Activated CD4-positive, alpha-beta T cell treated with anti-CD3 and anti-CD28 coated beads for 36 hours (primary cell): Measurements from ENCODE around the gene SULT2A1. TPM values are rescaled to one million over a fixed set of nuclear protein-coding genes. Genes with fewer than 3 reads are reported as not detected.

Experiments used
- ATAC-seq: fragments of 200-7000 bp; cut with Tn5 transposase; one replicate; pipeline ENCODE4 v1.10.0; 2021; ENCODE audit warnings: mild to moderate bottlenecking, moderate library complexity
- CTCF ChIA-PET: fragments of 350-600 bp; sonication (Branson Sonifier 250); formaldehyde crosslinking; loops from one replicate; lab custom pipeline; 2021; ENCODE audit warnings: antibody characterized with exemption; lab: Charles Lee
- POLR2A ChIA-PET: fragments of 350-600 bp; sonication (Branson Sonifier 250); formaldehyde crosslinking; loops from one replicate; lab custom pipeline; 2021; ENCODE audit warnings: antibody characterized with exemption, inconsistent platforms; lab: Charles Lee
- DNase-seq: peaks from one replicate; pipeline ENCODE4 v3.0.0-alpha.2; 2020
- H3K27ac Mint-ChIP-seq: one replicate; pipeline ENCODE4 v1.8.0; 2021; ENCODE audit warnings: mixed read lengths
- H3K27me3 Mint-ChIP-seq: one replicate; pipeline ENCODE4 v1.8.0; 2021; ENCODE audit warnings: mixed read lengths
- H3K36me3 Mint-ChIP-seq: one replicate; pipeline ENCODE4 v1.8.0; 2021; ENCODE audit warnings: low read depth, mixed read lengths
- H3K4me1 Mint-ChIP-seq: one replicate; pipeline ENCODE4 v1.8.0; 2021; ENCODE audit warnings: mixed read lengths
- H3K4me3 Mint-ChIP-seq: one replicate; pipeline ENCODE4 v1.8.0; 2021; ENCODE audit warnings: mild to moderate bottlenecking, moderate library complexity, mixed read lengths
- H3K9me3 Mint-ChIP-seq: one replicate; pipeline ENCODE4 v1.8.0; 2021; ENCODE audit warnings: low read depth, mixed read lengths
- intact Hi-C, 2 experiments: fragments of 100-400 bp; cut with DNase I in 1 of 2; cut with micrococcal nuclease in 1 of 2; formaldehyde crosslinking; loops; one replicate each; pipeline versions ENCODE4 v1.14.2 to v1.15.1; 2022 to 2024; cut with DNase I, micrococcal nuclease
- total RNA-seq, 2 experiments: library from RNA; stranded (reverse); gene quantifications; one replicate each; pipeline ENCODE4 v1.2.3, GENCODE V29; 2021

SULT2A1 gene
- total RNA-seq, 2 experiments from 2014 or later = not detected

DNA sequence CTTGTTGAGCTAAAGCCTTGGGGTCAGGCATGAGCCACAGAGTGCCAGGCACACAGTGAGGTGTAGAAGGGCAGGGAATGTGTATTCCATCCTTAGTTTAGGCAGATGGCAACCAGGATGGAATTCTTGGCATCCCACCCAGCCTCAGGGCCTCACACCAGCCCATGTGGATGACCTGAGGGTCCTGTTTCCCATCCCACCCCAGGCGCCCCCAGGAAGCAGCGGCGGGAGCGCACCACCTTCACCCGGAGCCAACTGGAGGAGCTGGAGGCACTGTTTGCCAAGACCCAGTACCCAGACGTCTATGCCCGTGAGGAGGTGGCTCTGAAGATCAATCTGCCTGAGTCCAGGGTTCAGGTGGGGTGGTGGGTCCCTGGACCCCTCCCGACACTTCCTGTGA is 50.1 kb downstream of the SULT2A1 start:
- DNase-seq (no peak), ATAC-seq (no peak)
- Mint-ChIP-seq H3K4me1 (no peaks in the 10 kb centered on the region), H3K27me3 (no peaks in the 10 kb centered on the region), H3K4me3 (no peak overlapping the region), H3K9me3 (no peaks in the 10 kb centered on the region), H3K27ac (no peak overlapping the region), H3K36me3 (no peaks in the 10 kb centered on the region)
- CTCF ChIA-PET = interaction anchor here (1.6 kb wide), 1 partner anchor 27 kb away, joined by 6 read pairs; no protein-coding TSS in a partner anchor
- intact Hi-C loops = no loop called here
- POLR2A ChIA-PET = no interaction called here

DNA sequence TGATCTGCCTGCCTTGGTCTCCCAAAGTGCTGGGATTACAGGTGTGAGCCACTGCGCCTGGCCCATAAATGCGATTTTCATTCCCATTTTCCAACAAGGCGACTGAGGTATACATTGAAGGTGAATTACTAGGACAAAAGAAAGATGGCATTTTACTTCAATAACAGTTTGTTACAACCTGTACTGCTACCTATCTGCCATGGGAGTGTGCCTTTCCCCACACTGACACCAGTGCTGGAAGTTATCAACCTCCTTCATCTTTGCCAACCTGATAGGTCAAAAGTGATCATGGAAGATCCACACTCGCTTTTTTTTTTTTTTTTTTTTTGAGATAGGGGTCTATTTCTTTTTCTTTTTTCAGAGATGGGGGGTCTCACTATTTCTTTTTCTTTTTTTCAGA is 53.4 kb downstream of the SULT2A1 start:
- POLR2A ChIA-PET = no interaction called here
- CTCF ChIA-PET = no interaction called here
- no peaks in the 10 kb centered on the region for H3K4me1 Mint-ChIP-seq
- intact Hi-C loops = no loop called here
- ATAC-seq (no peak), DNase-seq (no peak)
- peaks cover 2% of the 10 kb centered on the region for H3K27me3 Mint-ChIP-seq
- no peaks in the 10 kb centered on the region for H3K9me3 Mint-ChIP-seq
- H3K4me3 Mint-ChIP-seq = no peak overlapping the region
- H3K36me3 Mint-ChIP-seq = no peaks in the 10 kb centered on the region
- no peak overlapping the region for H3K27ac Mint-ChIP-seq

DNA sequence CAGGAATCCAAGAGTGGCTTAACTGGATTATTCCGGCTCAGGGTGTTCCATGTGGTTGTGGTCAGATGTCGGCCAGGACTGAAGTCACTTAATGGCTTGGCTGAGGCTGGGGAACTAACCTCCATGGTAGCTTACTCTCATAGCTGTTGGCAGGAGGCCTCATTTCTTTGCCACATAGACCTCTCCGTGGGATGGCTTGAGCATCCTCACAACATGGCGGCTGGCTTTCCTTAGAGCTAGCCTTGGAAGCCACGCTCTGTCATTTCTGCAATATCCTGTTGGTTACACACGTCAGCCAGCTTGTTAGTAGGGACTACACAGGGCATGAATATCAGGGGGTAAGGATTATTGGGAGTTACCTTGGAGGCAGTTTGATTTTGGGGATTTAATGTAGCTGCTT is 59.3 kb downstream of the SULT2A1 start:
- H3K36me3 Mint-ChIP-seq = no peaks in the 10 kb centered on the region
- no peak overlapping the region for H3K27ac Mint-ChIP-seq
- intact Hi-C loops = no loop called here
- no peaks in the 10 kb centered on the region for H3K4me1 Mint-ChIP-seq
- POLR2A ChIA-PET = no interaction called here
- H3K9me3 Mint-ChIP-seq = no peaks in the 10 kb centered on the region
- DNase-seq (no peak), ATAC-seq (no peak)
- CTCF ChIA-PET = no interaction called here
- H3K4me3 Mint-ChIP-seq = no peak overlapping the region
- H3K27me3 Mint-ChIP-seq = peaks cover 8% of the 10 kb centered on the region

DNA sequence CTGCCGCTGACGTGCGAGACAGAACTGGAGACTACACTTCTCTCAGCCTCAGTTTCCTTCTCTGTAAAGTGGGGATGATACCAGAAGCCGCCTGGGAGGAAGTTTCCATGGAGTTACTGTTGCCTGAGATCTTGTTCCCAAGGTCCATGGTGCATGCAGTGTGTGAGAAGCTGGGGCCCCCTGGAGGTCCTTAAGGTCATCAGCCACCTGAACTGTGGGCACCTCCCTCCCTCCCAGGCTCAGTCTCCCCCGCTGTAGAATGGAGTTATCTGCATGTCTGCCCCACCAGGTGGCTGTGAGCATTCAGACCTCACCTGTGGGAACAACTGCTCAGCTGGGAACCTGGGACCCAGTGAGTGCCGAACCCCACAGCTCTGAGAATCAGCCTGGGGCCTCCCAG is 61.7 kb downstream of the SULT2A1 start:
- DNase-seq (no peak), ATAC-seq (no peak)
- H3K4me1 Mint-ChIP-seq = no peaks in the 10 kb centered on the region
- H3K9me3 Mint-ChIP-seq = no peaks in the 10 kb centered on the region
- peaks cover 21% of the 10 kb centered on the region for H3K27me3 Mint-ChIP-seq
- POLR2A ChIA-PET = no interaction called here
- intact Hi-C loops = no loop called here
- no peaks in the 10 kb centered on the region for H3K36me3 Mint-ChIP-seq
- CTCF ChIA-PET = interaction anchor here (0.6 kb wide), 1 partner anchor 19 kb away, joined by 3 read pairs; no protein-coding TSS in a partner anchor
- H3K4me3 Mint-ChIP-seq = no peak overlapping the region
- no peak overlapping the region for H3K27ac Mint-ChIP-seq

DNA sequence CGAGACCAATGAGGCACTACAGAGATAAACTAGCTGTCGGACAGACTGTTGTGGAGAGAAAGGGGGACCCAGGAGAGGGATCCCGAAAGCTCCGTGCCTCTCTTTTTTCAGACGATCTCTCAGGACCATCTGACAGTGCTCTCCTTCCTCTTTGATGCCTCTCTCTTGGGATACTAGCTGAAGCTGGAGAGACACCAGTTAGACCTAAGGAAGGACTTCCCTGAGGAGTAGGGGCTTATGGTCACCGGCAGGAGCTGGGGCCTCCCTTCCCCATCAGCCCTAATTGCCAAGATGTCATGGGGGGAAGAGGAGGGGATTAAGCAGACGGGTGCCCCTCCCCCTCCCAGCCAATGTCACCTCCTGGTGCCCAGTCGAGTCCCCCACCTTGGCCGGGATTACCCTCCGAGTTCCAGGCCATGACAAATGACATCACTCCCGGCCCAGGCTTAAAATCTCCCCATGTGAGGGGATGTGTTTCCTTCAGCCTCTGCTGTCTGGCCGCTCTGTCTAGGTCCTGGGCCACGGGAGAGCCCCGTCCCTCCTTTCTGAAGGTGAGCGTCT is 64.6 kb downstream of the SULT2A1 start, which contains the start of gene CRX:
CRX (plus strand) TSS at position 478 of the 561 bp plus-strand sequence. CDS start 12,507 bp downstream, outside the sequence.
- ChIA-PET POLR2A (no interaction called here), CTCF (no interaction called here)
- Mint-ChIP-seq H3K27me3 (peaks cover 38% of the 10 kb centered on the region), H3K27ac (no peak within 1 kb of the TSS), H3K4me3 (no peak within 1 kb of the TSS), H3K9me3 (no peaks in the 10 kb centered on the region), H3K36me3 (no peaks in the 10 kb centered on the region), H3K4me1 (no peaks in the 10 kb centered on the region)
- intact Hi-C loops = no loop called here
- no peak for ATAC-seq
- no peak for DNase-seq

Other genes starting within 250 kb of the SULT2A1 start
- 1 to 10 TPM; 1.6 to 2.5 TPM for gene EHD2, start 172.9 kb downstream of the SULT2A1 start, total RNA-seq
- gene NOP53, start 140.8 kb downstream of the SULT2A1 start, total RNA-seq = 100 to 1,000 TPM; 317 to 374 TPM
- gene SELENOW, start 107.6 kb downstream of the SULT2A1 start, total RNA-seq = 100 to 1,000 TPM; 150 to 178 TPM
- gene TPRX1, start 81.8 kb downstream of the SULT2A1 start, total RNA-seq = not detected
- gene CRX, start 64.4 kb downstream of the SULT2A1 start, total RNA-seq = not detected
- gene TPRX2, start 27.1 kb downstream of the SULT2A1 start, total RNA-seq = not detected
- gene BSPH1, start 105.9 kb upstream of the SULT2A1 start, total RNA-seq = not detected
- not detected for gene ELSPBP1, start 108.3 kb upstream of the SULT2A1 start, total RNA-seq
- gene CABP5, start 157.8 kb upstream of the SULT2A1 start, total RNA-seq = not detected
- gene PLA2G4C, start 224.5 kb upstream of the SULT2A1 start, total RNA-seq = 10 to 100 TPM; 11.5 to 12.4 TPM